Gastroesophageal sphincter (tissue), 4 donors: ENCODE data around the gene CDHR5. TPM values are rescaled to one million over a fixed set of nuclear protein-coding genes. Genes with fewer than 3 reads are reported as not detected.

Source experiments
- ATAC-seq: fragments of 150-250 bp; one replicate; pipeline ENCODE4 v1.9.1; 2016; ENCODE audit warnings: mild to moderate bottlenecking, moderate library complexity
- H3K27ac ChIP-seq, 4 donors: fragments of 200-600 bp; sonication (generic) in 3 of 4; 1 replicate in 3 of 4; 2 replicates in 1 of 4; pipeline ENCODE4 v1.5.1; 2016 to 2019
- H3K27me3 ChIP-seq: fragments of 200-600 bp; sonication (generic); one replicate; pipeline ENCODE4 v1.5.1; 2019
- H3K36me3 ChIP-seq, 2 donors: fragments of 200-600 bp; sonication (generic); one replicate each; pipeline ENCODE4 v1.5.1; 2019; ENCODE audit warnings: control low read depth in 1 of 2
- H3K4me1 ChIP-seq, 3 donors: fragments of 200-600 bp; sonication (generic); 1 replicate in 2 of 3; 2 replicates in 1 of 3; pipeline ENCODE4 v1.5.1; 2016 to 2019; ENCODE audit warnings: control low read depth in 2 of 3
- H3K4me3 ChIP-seq, 2 donors: fragments of 200-600 bp; sonication (generic); one replicate each; pipeline ENCODE4 v1.5.1; 2019; ENCODE audit warnings: mild to moderate bottlenecking in 1 of 2, moderate library complexity in 1 of 2
- H3K9me3 ChIP-seq, 3 donors: fragments of 200-600 bp; sonication (generic); one replicate each; pipeline ENCODE4 v1.5.1; 2017 to 2019; ENCODE audit warnings: control low read depth in 2 of 3
- EP300 ChIP-seq: sonication (generic); formaldehyde crosslinking; IDR thresholded peaks from one replicate; pipeline ENCODE4 v1.6.1; 2017; ENCODE audit warnings: antibody characterized with exemption, mild to moderate bottlenecking
- POLR2A ChIP-seq, 2 donors: fragments of 450-650 bp; IDR thresholded peaks; one replicate each; pipeline ENCODE4 v1.6.1; 2017; ENCODE audit warnings: antibody characterized with exemption in 2 of 2, mild to moderate bottlenecking in 2 of 2, moderate library complexity in 1 of 2
- POLR2AphosphoS5 ChIP-seq: sonication (generic); formaldehyde crosslinking; IDR thresholded peaks from one replicate; pipeline ENCODE4 v1.6.1; 2017; ENCODE audit warnings: antibody characterized with exemption
- WGBS, 2 donors: methylation state at CpG; one replicate each; pipeline ENCODE4 v1.1.5; 2018; ENCODE audit warnings: low coverage in 1 of 2; 5-methylcytosine and 5-hydroxymethylcytosine counted together
- small RNA-seq, 4 donors: library from RNA; depleted of rRNA; stranded (forward); fragments of <200 nt; gene quantifications; one replicate each; pipeline ENCODE3, GENCODE V24; 2016
- total RNA-seq, 4 donors: library from RNA; depleted of rRNA; stranded (reverse); fragments of >200 nt; gene quantifications; one replicate each; pipeline ENCODE4 v1.1.0, GENCODE V29; 2016
- TF ChIP-seq, protein P1 (sequence below), 4 experiments: fragments of 200-600 bp in 2 of 4; fragments of 450-650 bp in 2 of 4; sonication (generic) in 1 of 4; IDR thresholded peaks; one replicate each; pipeline ENCODE4 v1.5.1; 2017 to 2019; ENCODE audit warnings: antibody characterized with exemption in 4 of 4, mild to moderate bottlenecking in 2 of 4, moderate library complexity in 2 of 4

Gene CDHR5
- total RNA-seq, 4 donors from 2014 or later, result not detected

DNA sequence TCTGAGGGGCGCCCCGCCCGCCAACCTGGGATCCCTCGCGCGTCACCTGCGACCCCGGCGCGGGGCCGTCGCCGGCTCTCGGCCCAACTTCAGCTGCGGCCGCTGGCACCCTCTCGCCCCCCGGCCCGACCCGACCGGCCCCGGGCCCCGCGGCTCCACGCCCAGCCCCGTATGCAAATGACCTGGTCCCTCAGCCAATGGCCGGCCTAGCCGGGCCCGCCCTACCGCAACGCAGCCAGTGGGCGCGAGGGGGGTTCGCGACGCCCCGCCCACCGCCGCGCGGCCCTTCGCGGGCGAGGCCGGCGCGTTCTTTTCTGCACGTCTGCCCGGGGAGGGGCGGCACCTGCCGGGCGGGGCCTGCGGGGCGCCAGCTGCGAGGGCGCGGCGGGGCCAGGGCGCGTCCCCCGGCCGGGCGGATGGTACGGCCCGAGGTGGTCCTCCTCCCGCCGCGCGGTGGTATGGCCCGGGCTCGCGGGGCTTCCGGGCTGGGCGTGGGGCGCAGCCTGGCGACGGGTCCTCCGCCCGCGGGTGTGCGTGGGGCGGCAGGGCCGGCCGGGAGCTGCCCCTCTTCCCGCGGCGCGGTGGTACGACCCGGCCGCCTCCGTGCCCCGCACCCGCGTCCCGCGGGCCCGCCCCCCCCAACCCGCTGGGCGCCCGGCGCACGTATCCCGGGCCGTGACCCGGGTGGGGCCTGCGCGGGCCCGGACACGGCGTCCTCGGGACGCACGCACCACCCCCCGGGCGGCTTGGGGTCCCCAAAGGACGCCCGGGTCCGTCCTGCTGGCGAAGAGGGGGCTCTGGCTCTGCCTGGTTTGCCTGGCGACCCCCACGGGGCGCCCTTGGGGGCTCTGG lies 56.2 kb downstream of the CDHR5 start:
- WGBS, 2 donors, result no CpG with 5 or more reads among the region's 123 CpGs
- TF ChIP-seq EP300, result no peak
- TF ChIP-seq, protein P1, sequence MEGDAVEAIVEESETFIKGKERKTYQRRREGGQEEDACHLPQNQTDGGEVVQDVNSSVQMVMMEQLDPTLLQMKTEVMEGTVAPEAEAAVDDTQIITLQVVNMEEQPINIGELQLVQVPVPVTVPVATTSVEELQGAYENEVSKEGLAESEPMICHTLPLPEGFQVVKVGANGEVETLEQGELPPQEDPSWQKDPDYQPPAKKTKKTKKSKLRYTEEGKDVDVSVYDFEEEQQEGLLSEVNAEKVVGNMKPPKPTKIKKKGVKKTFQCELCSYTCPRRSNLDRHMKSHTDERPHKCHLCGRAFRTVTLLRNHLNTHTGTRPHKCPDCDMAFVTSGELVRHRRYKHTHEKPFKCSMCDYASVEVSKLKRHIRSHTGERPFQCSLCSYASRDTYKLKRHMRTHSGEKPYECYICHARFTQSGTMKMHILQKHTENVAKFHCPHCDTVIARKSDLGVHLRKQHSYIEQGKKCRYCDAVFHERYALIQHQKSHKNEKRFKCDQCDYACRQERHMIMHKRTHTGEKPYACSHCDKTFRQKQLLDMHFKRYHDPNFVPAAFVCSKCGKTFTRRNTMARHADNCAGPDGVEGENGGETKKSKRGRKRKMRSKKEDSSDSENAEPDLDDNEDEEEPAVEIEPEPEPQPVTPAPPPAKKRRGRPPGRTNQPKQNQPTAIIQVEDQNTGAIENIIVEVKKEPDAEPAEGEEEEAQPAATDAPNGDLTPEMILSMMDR (IDR thresholded peaks at IDR 0.05), result peak in 1 of 4 experiments; percentile 3
- TF ChIP-seq POLR2A (IDR thresholded peaks at IDR 0.05), result peak; percentile 57 to 76
- no peaks in the 10 kb centered on the region for H3K27me3 ChIP-seq
- H3K4me1 ChIP-seq, result peaks cover 0 to 26% (median 11%) of the 10 kb centered on the region in 3 donors
- no peaks in the 10 kb centered on the region for H3K9me3 ChIP-seq
- H3K36me3 ChIP-seq, result no peaks in the 10 kb centered on the region
- peak overlapping the region; percentile 92 to 96 (median 94) for H3K27ac ChIP-seq
- peak overlapping the region; percentile 67 to 85 for H3K4me3 ChIP-seq
- ATAC-seq, result peak; percentile 96

DNA sequence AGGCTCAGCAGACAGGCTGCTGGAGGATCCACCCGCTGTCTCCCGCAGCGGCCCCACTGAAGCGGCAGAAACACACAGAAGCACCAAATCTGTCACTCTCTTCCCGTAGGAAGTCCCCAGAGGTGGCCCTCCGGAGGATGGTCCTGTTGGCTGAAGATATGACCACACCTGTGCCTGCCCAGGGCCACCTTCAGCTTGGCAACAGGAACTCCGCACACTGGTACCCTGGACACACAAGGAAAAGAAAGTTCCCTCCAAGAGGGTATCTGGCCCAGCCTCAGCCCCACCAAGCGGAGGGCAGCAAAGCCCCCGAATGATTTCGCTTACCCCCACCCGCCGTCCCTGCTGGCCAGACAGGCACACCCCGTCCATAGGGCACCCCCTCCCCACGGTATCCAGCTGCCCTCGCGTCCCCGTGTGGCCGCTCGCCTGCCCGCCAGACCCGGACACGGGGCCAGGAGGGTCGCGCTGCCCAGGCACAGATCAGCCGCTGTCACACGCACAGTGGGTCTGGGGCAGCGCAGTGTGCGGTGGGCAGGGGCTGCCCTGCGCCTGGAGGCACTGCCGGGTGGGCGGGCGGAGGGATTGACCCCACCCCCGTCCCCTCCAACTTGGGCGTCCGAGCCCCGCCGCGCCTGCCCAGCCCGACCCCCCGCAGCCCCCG lies 57.0 kb downstream of the CDHR5 start:
- no peaks in the 10 kb centered on the region for H3K27me3 ChIP-seq
- peak; percentile 13 for ATAC-seq
- no CpG with 5 or more reads among the region's 41 CpGs for WGBS, 2 donors
- peak overlapping the region; percentile 88 to 96 (median 92) for H3K27ac ChIP-seq
- H3K9me3 ChIP-seq, result no peaks in the 10 kb centered on the region
- H3K4me1 ChIP-seq, result peaks cover 0 to 26% (median 11%) of the 10 kb centered on the region in 3 donors
- no peak for TF ChIP-seq POLR2AphosphoS5
- TF ChIP-seq, protein P1 (IDR thresholded peaks at IDR 0.05), result no peak
- no peaks in the 10 kb centered on the region for H3K36me3 ChIP-seq
- H3K4me3 ChIP-seq, result peak overlapping the region; percentile 67 to 75

DNA sequence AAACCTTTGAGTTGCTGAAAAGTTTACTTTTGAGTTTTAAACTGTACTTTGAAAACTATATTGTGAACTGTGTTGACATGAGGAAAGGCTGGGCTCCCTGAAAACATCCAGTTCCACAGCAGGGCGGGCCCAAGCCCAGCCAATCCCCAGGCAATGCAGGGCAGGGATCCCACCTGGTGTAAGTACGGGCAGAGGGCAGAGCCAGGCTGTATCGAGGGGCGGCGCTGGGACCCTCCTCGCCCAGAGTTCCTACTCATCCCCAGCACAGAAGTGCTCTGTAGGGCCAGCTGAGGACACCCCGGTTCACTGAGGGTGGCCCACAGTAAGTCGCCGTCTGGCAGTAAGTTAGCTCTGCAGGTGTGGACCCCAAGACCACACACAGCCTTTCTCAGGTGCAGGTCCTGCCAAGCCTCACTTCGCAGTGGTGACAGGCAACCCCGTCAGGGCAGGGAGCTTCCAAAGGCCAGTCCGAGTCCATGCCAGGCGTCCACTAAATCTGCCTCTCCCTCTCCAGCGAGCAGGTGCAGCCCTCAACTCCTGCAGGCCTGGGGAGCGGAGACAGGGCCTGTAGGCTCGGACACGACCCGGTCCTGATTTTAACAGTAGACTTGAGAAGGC lies 57.6 kb downstream of the CDHR5 start:
- WGBS, 2 donors, result no CpG with 5 or more reads among the region's 18 CpGs
- Histone ChIP-seq H3K9me3 (no peaks in the 10 kb centered on the region), H3K4me3 (peak overlapping the region in 1 of 2 donors; percentile 67), H3K27ac (peak overlapping the region in 3 of 4 donors; percentile 92 to 96 (median 93)), H3K36me3 (no peaks in the 10 kb centered on the region), H3K4me1 (peaks cover 0 to 27% (median 11%) of the 10 kb centered on the region in 3 donors), H3K27me3 (no peaks in the 10 kb centered on the region)
- no peak for ATAC-seq
- TF ChIP-seq POLR2A (IDR thresholded peaks at IDR 0.05) (no peak), POLR2AphosphoS5 (no peak), EP300 (no peak)
- TF ChIP-seq, protein P1 (IDR thresholded peaks at IDR 0.05), result no peak

Small RNA genes lying within 50 kb of the gene (small RNA-seq; reads per million reads assigned to genes)
- 4.1 to 14.9 (median 9.4) reads per million in 4 donors for gene MIR210

Other genes with a start within 250 kb of the CDHR5 start
- 10 to 100 TPM in 1 of 4 donors, 1 to 10 TPM in 2, under 1 TPM in 1; 0.67 to 14.3 (median 2.3) TPM for gene PKP3, start 230.7 kb downstream of the CDHR5 start, total RNA-seq
- gene SIGIRR, start 210.0 kb downstream of the CDHR5 start, total RNA-seq, result 10 to 100 TPM; 37.4 to 49.5 (median 44.8) TPM
- gene ANO9, start 182.9 kb downstream of the CDHR5 start, total RNA-seq, result under 1 TPM in 3 of 4 donors, not detected in 1; 0.22 to 0.94 (median 0.47) TPM
- 10 to 100 TPM; 23.4 to 55.9 (median 43.1) TPM for gene PTDSS2, start 174.7 kb downstream of the CDHR5 start, total RNA-seq
- gene RNH1, start 117.7 kb downstream of the CDHR5 start, total RNA-seq, result 100 to 1,000 TPM; 243 to 354 (median 264) TPM
- 10 to 100 TPM; 41.1 to 68.0 (median 53.8) TPM for gene HRAS, start 89.4 kb downstream of the CDHR5 start, total RNA-seq
- gene LRRC56, start 87.4 kb downstream of the CDHR5 start, total RNA-seq, result under 1 TPM in 3 of 4 donors, not detected in 1; 0.13 to 0.69 (median 0.20) TPM
- gene LMNTD2, start 64.2 kb downstream of the CDHR5 start, total RNA-seq, result 1 to 10 TPM in 3 of 4 donors, under 1 TPM in 1; 0.81 to 2.1 (median 1.1) TPM
- gene RASSF7, start 64.0 kb downstream of the CDHR5 start, total RNA-seq, result 10 to 100 TPM in 2 of 4 donors, 1 to 10 TPM in 2; 3.4 to 12.5 (median 8.6) TPM
- 10 to 100 TPM; 18.0 to 28.0 (median 25.1) TPM for gene PHRF1, start 48.5 kb downstream of the CDHR5 start, total RNA-seq
- gene IRF7, start 9.0 kb downstream of the CDHR5 start, total RNA-seq, result 10 to 100 TPM in 3 of 4 donors, 1 to 10 TPM in 1; 5.4 to 25.4 (median 13.9) TPM
- not detected for gene SCT, start 2.2 kb upstream of the CDHR5 start, total RNA-seq
- under 1 TPM in 1 of 4 donors, not detected in 3; 0.27 TPM for gene DRD4, start 12.3 kb upstream of the CDHR5 start, total RNA-seq
- gene DEAF1, start 70.3 kb upstream of the CDHR5 start, total RNA-seq, result 10 to 100 TPM; 19.9 to 45.0 (median 35.0) TPM
- gene TMEM80, start 70.9 kb upstream of the CDHR5 start, total RNA-seq, result 10 to 100 TPM; 35.6 to 65.8 (median 48.6) TPM
- 10 to 100 TPM in 3 of 4 donors, 1 to 10 TPM in 1; 9.7 to 33.9 (median 24.0) TPM for gene EPS8L2, start 81.3 kb upstream of the CDHR5 start, total RNA-seq
- 100 to 1,000 TPM; 161 to 201 (median 185) TPM for gene TALDO1, start 122.5 kb upstream of the CDHR5 start, total RNA-seq
- 10 to 100 TPM; 28.9 to 33.8 (median 31.2) TPM for gene GATD1, start 152.5 kb upstream of the CDHR5 start, total RNA-seq
- gene CEND1, start 165.1 kb upstream of the CDHR5 start, total RNA-seq, result 1 to 10 TPM in 1 of 4 donors, under 1 TPM in 3; 0.17 to 2.9 (median 0.58) TPM
- gene SLC25A22, start 173.3 kb upstream of the CDHR5 start, total RNA-seq, result 10 to 100 TPM in 1 of 4 donors, 1 to 10 TPM in 3; 5.2 to 14.5 (median 6.9) TPM
- gene PIDD1, start 180.3 kb upstream of the CDHR5 start, total RNA-seq, result 10 to 100 TPM in 2 of 4 donors, 1 to 10 TPM in 2; 1.6 to 23.7 (median 9.0) TPM
- gene RPLP2, start 185.0 kb upstream of the CDHR5 start, total RNA-seq, result 100 to 1,000 TPM; 165 to 880 (median 462) TPM
- 10 to 100 TPM; 39.7 to 79.4 (median 58.9) TPM for gene PNPLA2, start 194.0 kb upstream of the CDHR5 start, total RNA-seq
- gene CRACR2B, start 203.0 kb upstream of the CDHR5 start, total RNA-seq, result 10 to 100 TPM in 1 of 4 donors, 1 to 10 TPM in 3; 4.1 to 10.3 (median 6.4) TPM
- gene CD151, start 208.0 kb upstream of the CDHR5 start, total RNA-seq, result 100 to 1,000 TPM; 277 to 794 (median 465) TPM
- gene POLR2L, start 217.6 kb upstream of the CDHR5 start, total RNA-seq, result 10 to 100 TPM; 65.5 to 86.0 (median 71.8) TPM
- gene TSPAN4, start 217.9 kb upstream of the CDHR5 start, total RNA-seq, result 100 to 1,000 TPM in 3 of 4 donors, 10 to 100 TPM in 1; 66.5 to 115 (median 112) TPM